Choroid plexus epithelial cell (primary cell): ENCODE results near the gene MMUT.

Source experiments
- DNase-seq: peaks from one replicate; pipeline ENCODE4 v3.0.0-alpha.2; 2010; ENCODE audit warnings: low read depth
- H3K4me3 ChIP-seq: 2 replicates; pipeline ENCODE4 v1.5.1; 2011; ENCODE audit warnings: low read depth, mild to moderate bottlenecking, control low read depth, low read length, moderate library complexity
- CTCF ChIP-seq: conservative IDR thresholded peaks from 2 replicates; pipeline ENCODE4 v1.5.1; 2011; ENCODE audit warnings: low read depth, mild to moderate bottlenecking, control low read depth, inconsistent platforms, low read length, moderate library complexity

The MMUT gene

GRCh38 chr6:49462927-49463611 is at the start of gene MMUT, which contains the start of gene CENPQ:
TSS of gene MMUT (minus strand) at chr6:49463253. CDS start at chr6:49459466, 3,787 bp downstream.
TSS of gene CENPQ (plus strand) at chr6:49463370. CDS start at chr6:49470177, 6,807 bp downstream.
- peak within 1 kb of the TSS; percentile 83 for H3K4me3 ChIP-seq
- DNase-seq, result peak; percentile 95
- no peak for TF ChIP-seq CTCF

- no peak for DNase-seq
- TF ChIP-seq CTCF, result no peak
Measured at GRCh38 chr6:49509342-49509741, 46.3 kb upstream of the MMUT start.

GRCh38 chr6:49506569-49507111 is 43.6 kb upstream of the MMUT start:
- DNase-seq, result no peak
- no peak overlapping the region for H3K4me3 ChIP-seq
- TF ChIP-seq CTCF, result no peak

More at GRCh38 chr6:49509342-49509741, 46.3 kb upstream of the MMUT start:
- no peak overlapping the region for H3K4me3 ChIP-seq

GRCh38 chr6:49504666-49505065 is 41.6 kb upstream of the MMUT start:
- no peak for DNase-seq
- no peak for TF ChIP-seq CTCF
- H3K4me3 ChIP-seq, result no peak overlapping the region

GRCh38 chr6:49499623-49500022 is 36.6 kb upstream of the MMUT start, which contains the start of gene GLYATL3:
TSS of gene GLYATL3 (plus strand) at chr6:49499923. CDS start at chr6:49511991, 12,068 bp downstream.
- no peak for TF ChIP-seq CTCF
- H3K4me3 ChIP-seq, result no peak within 1 kb of the TSS
- no peak for DNase-seq

- no peak for DNase-seq
- H3K4me3 ChIP-seq, result no peak overlapping the region
- no peak for TF ChIP-seq CTCF
Measured at GRCh38 chr6:49499126-49499525, 36.1 kb upstream of the MMUT start.

GRCh38 chr6:49497304-49497703 is 34.3 kb upstream of the MMUT start:
- DNase-seq, result no peak
- TF ChIP-seq CTCF, result no peak
- no peak overlapping the region for H3K4me3 ChIP-seq
